Nephron progenitor cell (in vitro differentiated cells): Measurements from ENCODE around the gene FLRT2.

Source experiments
- DNase-seq: peaks from one replicate; pipeline ENCODE4 v3.0.0; 2021
- H3K27ac Mint-ChIP-seq: 2 replicates; pipeline ENCODE4 v1.8.0; 2021; ENCODE audit warnings: mild to moderate bottlenecking, moderate library complexity, mixed read lengths
- H3K27me3 Mint-ChIP-seq: 2 replicates; pipeline ENCODE4 v1.8.0; 2021; ENCODE audit warnings: mild to moderate bottlenecking, low read depth, mixed read lengths; ENCODE audit not compliant: poor library complexity
- H3K36me3 Mint-ChIP-seq: 2 replicates; pipeline ENCODE4 v1.8.0; 2021; ENCODE audit warnings: low read depth, mixed read lengths
- H3K4me1 Mint-ChIP-seq: 2 replicates; pipeline ENCODE4 v1.8.0; 2021; ENCODE audit warnings: mixed read lengths
- H3K4me3 Mint-ChIP-seq: 2 replicates; pipeline ENCODE4 v1.8.0; 2021; ENCODE audit warnings: mild to moderate bottlenecking, moderate library complexity, mixed read lengths
- H3K9me3 Mint-ChIP-seq: 2 replicates; pipeline ENCODE4 v1.8.0; 2021; ENCODE audit warnings: mild to moderate bottlenecking, moderate library complexity, mixed read lengths
- CTCF ChIP-seq: fragments of 200-600 bp; sonication (generic); IDR thresholded peaks from 2 replicates; pipeline ENCODE4 v1.5.0; 2021; ENCODE audit warnings: antibody characterized with exemption

FLRT2 gene

DNA sequence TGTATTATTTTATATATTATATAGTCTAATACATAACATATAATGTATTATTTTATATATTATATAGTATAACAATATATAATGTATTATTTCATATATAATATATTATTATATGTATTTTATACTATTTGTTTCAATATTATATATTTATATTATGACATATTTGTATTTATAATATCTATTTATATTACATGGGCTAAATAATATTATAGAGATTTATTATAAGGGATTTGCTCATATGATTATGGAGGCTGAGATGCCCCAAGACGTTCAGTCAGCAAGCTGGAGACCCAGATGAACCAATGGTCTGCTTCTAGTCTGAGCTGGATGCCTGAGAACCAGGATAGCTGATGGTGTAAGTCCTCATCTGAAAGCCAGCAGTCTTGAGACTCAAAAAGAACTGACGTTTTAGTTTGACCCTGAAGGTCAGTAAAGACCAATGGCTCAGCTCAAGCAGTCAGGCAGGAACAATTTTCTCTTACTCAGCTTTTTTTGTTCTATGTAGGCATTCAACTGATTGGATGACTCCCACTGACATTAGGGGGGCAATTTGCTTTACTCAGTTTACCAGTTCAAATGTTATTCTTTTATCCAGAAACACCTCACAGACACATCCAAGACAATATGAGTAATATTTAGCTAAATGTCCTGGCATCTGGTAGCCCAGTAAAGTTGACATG, 130.4 kb downstream of the FLRT2 start:
- Mint-ChIP-seq H3K36me3 (no peaks in the 10 kb centered on the region), H3K27me3 (no peaks in the 10 kb centered on the region)
- no peak for TF ChIP-seq CTCF

GRCh38 chr14:85662096-85662495, 132.2 kb downstream of the FLRT2 start:
- no peak overlapping the region for H3K4me3 Mint-ChIP-seq
- H3K9me3 Mint-ChIP-seq, result no peaks in the 10 kb centered on the region
- no peaks in the 10 kb centered on the region for H3K36me3 Mint-ChIP-seq
- no peaks in the 10 kb centered on the region for H3K27me3 Mint-ChIP-seq
- peaks cover 7% of the 10 kb centered on the region for H3K4me1 Mint-ChIP-seq
- no peak overlapping the region for H3K27ac Mint-ChIP-seq
- DNase-seq, result no peak
- no peak for TF ChIP-seq CTCF

More for the DNA sequence above, 130.4 kb downstream of the FLRT2 start:
- Mint-ChIP-seq H3K4me1 (peaks cover 7% of the 10 kb centered on the region), H3K4me3 (no peak overlapping the region), H3K9me3 (no peaks in the 10 kb centered on the region), H3K27ac (no peak overlapping the region)
- no peak for DNase-seq

- Mint-ChIP-seq H3K36me3 (no peaks in the 10 kb centered on the region), H3K27ac (no peak overlapping the region), H3K9me3 (no peaks in the 10 kb centered on the region), H3K27me3 (no peaks in the 10 kb centered on the region), H3K4me1 (peaks cover 7% of the 10 kb centered on the region), H3K4me3 (no peak overlapping the region)
- DNase-seq, result no peak
- TF ChIP-seq CTCF, result no peak
These were observed 133.3 kb downstream of the FLRT2 start for GRCh38 chr14:85663256-85663655.

DNA sequence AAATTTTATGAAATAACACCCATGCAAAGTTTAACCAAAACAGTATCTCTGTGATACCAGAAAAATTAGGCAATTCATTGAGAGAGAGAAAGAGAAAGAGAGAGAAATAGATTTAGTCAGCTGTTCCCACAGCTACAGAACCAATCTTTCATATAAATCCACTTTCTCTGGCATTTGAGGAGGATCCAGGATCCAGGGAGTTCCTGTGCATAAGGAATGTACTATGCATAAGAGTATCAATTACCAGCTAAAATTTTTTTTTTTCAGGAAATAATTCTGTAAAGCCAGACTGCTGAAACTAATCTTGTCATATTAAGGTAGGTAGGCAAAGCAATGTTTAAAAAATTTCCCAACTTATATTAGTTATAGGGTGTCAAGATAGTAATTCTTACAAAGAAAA, 133.7 kb downstream of the FLRT2 start:
- DNase-seq, result no peak
- peaks cover 7% of the 10 kb centered on the region for H3K4me1 Mint-ChIP-seq
- no peak overlapping the region for H3K27ac Mint-ChIP-seq
- no peaks in the 10 kb centered on the region for H3K27me3 Mint-ChIP-seq
- no peak overlapping the region for H3K4me3 Mint-ChIP-seq
- TF ChIP-seq CTCF, result no peak
- H3K9me3 Mint-ChIP-seq, result no peaks in the 10 kb centered on the region
- no peaks in the 10 kb centered on the region for H3K36me3 Mint-ChIP-seq

DNA sequence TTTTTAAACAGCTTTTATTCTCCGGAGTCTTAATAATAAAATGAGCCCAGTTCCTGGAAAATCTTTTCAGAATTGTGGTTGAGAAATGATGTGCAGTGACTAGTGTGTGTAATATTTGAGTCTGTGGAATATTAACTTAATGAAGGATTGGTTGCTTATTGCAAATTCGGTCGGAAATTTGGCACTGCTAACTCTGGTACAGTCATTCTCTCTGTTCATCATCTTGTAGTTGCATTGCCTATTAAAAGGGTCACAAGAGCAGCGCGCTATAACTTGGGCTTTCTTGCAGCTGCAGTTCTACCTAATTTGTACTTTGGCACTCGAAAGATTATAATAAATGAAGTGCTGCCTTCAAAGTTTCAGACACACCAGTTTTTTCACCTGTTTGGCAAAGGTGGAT, 146.0 kb downstream of the FLRT2 start:
- Mint-ChIP-seq H3K27me3 (peaks cover 2% of the 10 kb centered on the region), H3K27ac (no peak overlapping the region), H3K4me1 (no peaks in the 10 kb centered on the region), H3K9me3 (no peaks in the 10 kb centered on the region), H3K4me3 (no peak overlapping the region), H3K36me3 (no peaks in the 10 kb centered on the region)
- no peak for TF ChIP-seq CTCF
- DNase-seq, result no peak

DNA sequence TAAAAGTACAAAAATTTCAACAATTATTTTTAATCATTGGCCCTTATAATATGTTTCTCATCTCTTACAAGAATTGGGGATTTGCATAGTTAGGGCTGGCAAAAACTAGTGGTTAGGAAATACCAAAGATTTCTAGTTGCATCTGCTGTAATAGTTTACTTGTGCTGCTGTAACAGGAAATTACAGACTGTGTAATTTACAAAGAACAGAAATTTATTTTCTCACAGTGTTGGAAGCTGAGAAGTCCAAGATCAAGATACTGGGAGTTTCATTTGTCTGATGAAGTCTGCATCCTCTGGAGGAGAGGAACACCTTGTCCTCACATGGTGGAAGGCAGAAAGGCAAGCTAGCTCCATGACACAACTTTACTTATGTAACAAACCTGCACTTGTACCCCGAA, 157.0 kb downstream of the FLRT2 start:
- Mint-ChIP-seq H3K4me1 (peaks cover 5% of the 10 kb centered on the region), H3K27ac (no peak overlapping the region), H3K9me3 (no peaks in the 10 kb centered on the region), H3K36me3 (no peaks in the 10 kb centered on the region), H3K4me3 (no peak overlapping the region), H3K27me3 (no peaks in the 10 kb centered on the region)
- no peak for TF ChIP-seq CTCF
- no peak for DNase-seq
